ENCODE data around the gene ZAP70. TPM values are rescaled to one million over a fixed set of nuclear protein-coding genes. Genes with fewer than 3 reads are reported as not detected.

The ZAP70 gene
- total and polyA plus RNA-seq, 2 donors (not counting 3 experiments of a cell fraction or from before 2014, with no cell fraction given): 0.14 TPM; not detected in 1

DNA sequence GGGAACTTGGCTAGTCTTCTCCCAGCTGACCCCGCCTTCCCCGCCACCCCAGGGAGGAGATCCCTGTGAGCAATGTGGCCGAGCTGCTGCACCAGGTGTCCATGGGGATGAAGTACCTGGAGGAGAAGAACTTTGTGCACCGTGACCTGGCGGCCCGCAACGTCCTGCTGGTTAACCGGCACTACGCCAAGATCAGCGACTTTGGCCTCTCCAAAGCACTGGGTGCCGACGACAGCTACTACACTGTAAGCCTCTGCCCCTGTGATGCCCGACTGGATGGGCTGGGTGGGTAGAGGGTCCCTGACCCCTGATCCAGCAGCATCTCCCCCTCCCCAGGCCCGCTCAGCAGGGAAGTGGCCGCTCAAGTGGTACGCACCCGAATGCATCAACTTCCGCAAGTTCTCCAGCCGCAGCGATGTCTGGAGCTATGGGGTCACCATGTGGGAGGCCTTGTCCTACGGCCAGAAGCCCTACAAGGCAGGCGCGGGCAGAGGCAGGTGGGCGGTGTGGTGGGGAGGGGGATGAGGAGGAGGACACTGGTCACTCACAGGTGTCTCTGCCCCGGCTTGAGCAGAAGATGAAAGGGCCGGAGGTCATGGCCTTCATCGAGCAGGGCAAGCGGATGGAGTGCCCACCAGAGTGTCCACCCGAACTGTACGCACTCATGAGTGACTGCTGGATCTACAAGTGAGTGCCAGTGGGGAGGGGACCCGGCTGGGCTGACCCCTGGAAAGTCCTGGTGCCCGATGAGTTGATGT is 24.2 kb downstream of the ZAP70 start:
- intact Hi-C loops (cut with micrococcal nuclease) (no loop called here), dilution Hi-C loops (cut with MboI; ENCODE audit: extremely low pct_ligation_motif_present, low sequenced_read_pairs) (no loop called here)
- POLR2A ChIA-PET: no interaction called here
- CTCF ChIA-PET: no interaction called here
- no peak for FAIRE-seq
- BruUV-seq (replicated peaks): no TSS peak
- Histone ChIP-seq H2AFZ (ENCODE audit: low read depth, low read length) (no peak overlapping the region), H3K36me3 (ENCODE audit: control insufficient read depth in 2 of 2, extremely low read depth in 1 of 2, insufficient read depth in 2 of 2, low read length in 2 of 2) (no peaks in the 10 kb centered on the region), H3K9me1 (replicated peaks; ENCODE audit: control insufficient read depth, extremely low read depth, insufficient read depth, low read length) (no peaks in the 10 kb centered on the region), H3K27me3 (ENCODE audit: control insufficient read depth in 2 of 2, insufficient read depth in 2 of 2, low read length in 2 of 2) (no peaks in the 10 kb centered on the region), H3K9me3 (replicated peaks; ENCODE audit: control insufficient read depth, insufficient read depth, low read length) (no peaks in the 10 kb centered on the region), H3K9ac (replicated peaks; ENCODE audit: extremely low read depth, insufficient read depth, low read length) (no peak overlapping the region), H3K79me2 (ENCODE audit: control insufficient read depth, insufficient read depth, low read length) (no peaks in the 10 kb centered on the region), H3K4me1 (ENCODE audit: control insufficient read depth, extremely low read depth, insufficient read depth, low read length) (peaks cover 6% of the 10 kb centered on the region), H3K27ac (ENCODE audit: insufficient read depth, low read depth, low read length) (no peak overlapping the region), H3K4me2 (ENCODE audit: insufficient read depth, low read length) (no peak overlapping the region), H4K20me1 (replicated peaks; ENCODE audit: control insufficient read depth, extremely low read depth, insufficient read depth, low read length) (no peaks in the 10 kb centered on the region), H3K4me3 (replicated peaks in 1 of 3; ENCODE audit: insufficient read depth in 1 of 3, low read depth in 1 of 3, low read length in 3 of 3) (no peak overlapping the region)
- DNase-seq (ENCODE audit: low read depth, low spot score): no peak
- TF ChIP-seq POLR2A (IDR thresholded peaks at IDR 0.05; ENCODE audit: low read depth, low read length): no peak
- TF ChIP-seq MYC (IDR thresholded peaks at IDR 0.05; ENCODE audit: low read depth, low read length): no peak
- TF ChIP-seq, protein P1, sequence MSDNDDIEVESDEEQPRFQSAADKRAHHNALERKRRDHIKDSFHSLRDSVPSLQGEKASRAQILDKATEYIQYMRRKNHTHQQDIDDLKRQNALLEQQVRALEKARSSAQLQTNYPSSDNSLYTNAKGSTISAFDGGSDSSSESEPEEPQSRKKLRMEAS (IDR thresholded peaks at IDR 0.05; ENCODE audit: insufficient read depth, insufficient read length): no peak
- no peak for TF ChIP-seq FOS (IDR thresholded peaks at IDR 0.05; ENCODE audit: borderline replicate concordance, insufficient read depth, low read length)
- no peak for TF ChIP-seq JUN (IDR thresholded peaks at IDR 0.05; ENCODE audit: borderline replicate concordance, insufficient read depth, insufficient read length, low read depth)
- no peak for TF ChIP-seq CTCF (IDR thresholded peaks at IDR 0.05; ENCODE audit: extremely low read depth in 1 of 2, insufficient read depth in 1 of 2, low read depth in 1 of 2, low read length in 2 of 2)
- no peak for TF ChIP-seq GATA2 (IDR thresholded peaks at IDR 0.05; ENCODE audit: insufficient read depth, insufficient read length, low read depth, low read length)
- TF ChIP-seq EZH2 (IDR thresholded peaks at IDR 0.05; ENCODE audit: borderline replicate concordance, low read depth, low read length, severe bottlenecking): no peak
- TF ChIP-seq POLR2AphosphoS5 (IDR thresholded peaks at IDR 0.05; ENCODE audit: insufficient read depth, low read depth, low read length): no peak
